ENCODE results near the gene CCDC171.

The CCDC171 gene

GRCh38 chr9:15967068-15967467 lies 414.2 kb downstream of the CCDC171 start:
- TF ChIP-seq ZBTB7A (IDR thresholded peaks at IDR 0.05; ENCODE audit: low read depth), result no peak

GRCh38 chr9:15972760-15973159 lies 419.9 kb downstream of the CCDC171 start:
- no peak for TF ChIP-seq TAF1 (IDR thresholded peaks at IDR 0.05; ENCODE audit: low read depth)
- TF ChIP-seq ZBTB7A (IDR thresholded peaks at IDR 0.05; ENCODE audit: low read depth), result no peak
- TF ChIP-seq CREB1 (IDR thresholded peaks at IDR 0.05; ENCODE audit: low read depth), result no peak

- TF ChIP-seq CEBPB (IDR thresholded peaks at IDR 0.05), result no peak
- TF ChIP-seq EGR1 (IDR thresholded peaks at IDR 0.05), result no peak
- no peak for TF ChIP-seq NFIC (IDR thresholded peaks at IDR 0.05)
- TF ChIP-seq ZBTB7A (IDR thresholded peaks at IDR 0.05; ENCODE audit: low read depth), result no peak
- no peak for TF ChIP-seq FOXM1 (IDR thresholded peaks at IDR 0.05; ENCODE audit: borderline replicate concordance, low read depth)
- no peak for TF ChIP-seq RAD21 (IDR thresholded peaks at IDR 0.05; ENCODE audit: low read depth)
- TF ChIP-seq TEAD4 (IDR thresholded peaks at IDR 0.05), result no peak
- no peak for TF ChIP-seq USF1 (IDR thresholded peaks at IDR 0.05)
Measured at GRCh38 chr9:15975101-15975778, 422.4 kb downstream of the CCDC171 start.

- TF ChIP-seq CEBPB (IDR thresholded peaks at IDR 0.05), result no peak
- no peak for TF ChIP-seq CREB1 (IDR thresholded peaks at IDR 0.05; ENCODE audit: low read depth)
- no peak for TF ChIP-seq NFIC (IDR thresholded peaks at IDR 0.05)
- TF ChIP-seq USF1 (IDR thresholded peaks at IDR 0.05), result no peak
- TF ChIP-seq EGR1 (IDR thresholded peaks at IDR 0.05), result no peak
- no peak for TF ChIP-seq EP300 (IDR thresholded peaks at IDR 0.05; ENCODE audit: borderline replicate concordance)
- TF ChIP-seq FOXM1 (IDR thresholded peaks at IDR 0.05; ENCODE audit: borderline replicate concordance, low read depth), result no peak
- no peak for TF ChIP-seq RAD21 (IDR thresholded peaks at IDR 0.05; ENCODE audit: low read depth)
- no peak for TF ChIP-seq ZBTB7A (IDR thresholded peaks at IDR 0.05; ENCODE audit: low read depth)
- no peak for TF ChIP-seq TEAD4 (IDR thresholded peaks at IDR 0.05)
- TF ChIP-seq REST (IDR thresholded peaks at IDR 0.05; ENCODE audit: low read depth), result no peak
- TF ChIP-seq YY1 (IDR thresholded peaks at IDR 0.05; ENCODE audit: low read depth), result no peak
- no peak for TF ChIP-seq MAX (IDR thresholded peaks at IDR 0.05)
- TF ChIP-seq TCF12 (IDR thresholded peaks at IDR 0.05; ENCODE audit: low read depth), result no peak
Measured at GRCh38 chr9:15977438-15977837, 424.6 kb downstream of the CCDC171 start.

GRCh38 chr9:15982182-15982581 lies 429.3 kb downstream of the CCDC171 start:
- no peak for TF ChIP-seq EP300 (IDR thresholded peaks at IDR 0.05; ENCODE audit: borderline replicate concordance)
- no peak for TF ChIP-seq CEBPB (IDR thresholded peaks at IDR 0.05)
- TF ChIP-seq TCF12 (IDR thresholded peaks at IDR 0.05; ENCODE audit: low read depth), result no peak
- TF ChIP-seq EGR1 (IDR thresholded peaks at IDR 0.05), result no peak

GRCh38 chr9:15999422-16000339 lies 446.8 kb downstream of the CCDC171 start:
- TF ChIP-seq TCF12 (IDR thresholded peaks at IDR 0.05; ENCODE audit: low read depth), result no peak
- TF ChIP-seq CREB1 (IDR thresholded peaks at IDR 0.05; ENCODE audit: low read depth), result no peak
- no peak for TF ChIP-seq FOXM1 (IDR thresholded peaks at IDR 0.05; ENCODE audit: borderline replicate concordance, low read depth)
- TF ChIP-seq EGR1 (IDR thresholded peaks at IDR 0.05), result no peak
- TF ChIP-seq YY1 (IDR thresholded peaks at IDR 0.05; ENCODE audit: low read depth), result no peak
- TF ChIP-seq TEAD4 (IDR thresholded peaks at IDR 0.05), result no peak
- no peak for TF ChIP-seq TAF1 (IDR thresholded peaks at IDR 0.05; ENCODE audit: low read depth)
- TF ChIP-seq MAX (IDR thresholded peaks at IDR 0.05), result no peak
- TF ChIP-seq USF1 (IDR thresholded peaks at IDR 0.05), result no peak

- TF ChIP-seq MAX (IDR thresholded peaks at IDR 0.05) (no peak), TCF12 (IDR thresholded peaks at IDR 0.05; ENCODE audit: low read depth) (no peak), ZBTB7A (IDR thresholded peaks at IDR 0.05; ENCODE audit: low read depth) (no peak), TEAD4 (IDR thresholded peaks at IDR 0.05) (no peak), FOXM1 (IDR thresholded peaks at IDR 0.05; ENCODE audit: borderline replicate concordance, low read depth) (no peak), EP300 (IDR thresholded peaks at IDR 0.05; ENCODE audit: borderline replicate concordance) (no peak), RAD21 (IDR thresholded peaks at IDR 0.05; ENCODE audit: low read depth) (no peak), USF1 (IDR thresholded peaks at IDR 0.05) (no peak), REST (IDR thresholded peaks at IDR 0.05; ENCODE audit: low read depth) (no peak), CREB1 (IDR thresholded peaks at IDR 0.05; ENCODE audit: low read depth) (no peak)
Measured at GRCh38 chr9:16000811-16001210, 448.0 kb downstream of the CCDC171 start.
